A549 (cell line): Measurements from ENCODE around the gene ZBTB47. TPM values are rescaled to one million over a fixed set of nuclear protein-coding genes. Genes with fewer than 3 reads are reported as not detected.

Experiments used
- ATAC-seq, 2 experiments: fragments of 200-7000 bp in 1 of 2; fragments of >200 bp in 1 of 2; cut with Nextera tagmentation in 1 of 2; cut with Tn5 transposase in 1 of 2; 3 replicates each; pipeline versions ENCODE4 v1.8.0 to v1.9.1; 2018 to 2020; ENCODE audit warnings: mild to moderate bottlenecking in 1 of 2, moderate library complexity in 1 of 2
- CTCF ChIA-PET: fragments of 300-600 bp; sonication (Branson Sonifier 250); formaldehyde crosslinking; extraction: SDS; loops from one replicate; lab custom pipeline; 2021; ENCODE audit warnings: antibody characterized with exemption, inconsistent platforms; lab: Yijun Ruan, JAX
- POLR2A ChIA-PET: fragments of 350-600 bp; formaldehyde crosslinking; extraction: SDS; loops from one replicate; lab custom pipeline; 2021; ENCODE audit warnings: antibody characterized with exemption, inconsistent platforms; lab: Yijun Ruan, JAX
- DNase-seq, 2 experiments: peaks; one replicate each; pipeline versions ENCODE4 v3.0.0 to v3.0.0-alpha.2; 2011 to 2016; ENCODE audit warnings: low read depth in 1 of 2, low spot score in 1 of 2
- FAIRE-seq: peaks from 2 replicates; lab custom pipeline; 2011; peaks lifted over from hg19 to GRCh38; lab: Jason Lieb, UNC
- H3K27ac ChIP-seq, 2 experiments: fragments of >200 bp; sonication (Bioruptor Twin); formaldehyde crosslinking; 3 replicates each; pipeline ENCODE4 v1.5.1; 2016 to 2017
- H3K4me1 ChIP-seq: fragments of >200 bp; sonication (Bioruptor Twin); formaldehyde crosslinking; 3 replicates; pipeline ENCODE4 v1.6.1; 2016
- H3K4me2 ChIP-seq: fragments of >200 bp; sonication (Bioruptor Twin); formaldehyde crosslinking; 3 replicates; pipeline ENCODE4 v1.6.1; 2016
- H3K4me3 ChIP-seq: fragments of >200 bp; sonication (Bioruptor Twin); formaldehyde crosslinking; 3 replicates; pipeline ENCODE4 v1.5.1; 2016
- H3K9me3 ChIP-seq: fragments of >200 bp; sonication (Bioruptor Twin); formaldehyde crosslinking; 3 replicates; pipeline ENCODE4 v1.6.1; 2016
- BHLHE40 ChIP-seq: IDR thresholded peaks from 2 replicates; pipeline ENCODE4 v1.6.1; 2012; ENCODE audit warnings: low read depth, low read length, inconsistent platforms
- CBX8 ChIP-seq: fragments of 200-600 bp; sonication (generic); IDR thresholded peaks from 2 replicates; pipeline ENCODE4 v1.6.1; 2016
- CHD2 ChIP-seq: fragments of 150-350 bp; IDR thresholded peaks from 2 replicates; pipeline ENCODE4 v1.6.1; 2014; ENCODE audit warnings: low read length; ENCODE audit not compliant: partially characterized antibody
- CHD4 ChIP-seq: fragments of 200-600 bp; sonication (generic); IDR thresholded peaks from 2 replicates; pipeline ENCODE4 v1.6.1; 2016; ENCODE audit warnings: antibody characterized with exemption, mild to moderate bottlenecking, borderline replicate concordance
- EP300 ChIP-seq, 2 experiments: fragments of >200 bp; sonication (Bioruptor Twin); formaldehyde crosslinking; IDR thresholded peaks; 2 replicates in 1 of 2; 3 replicates in 1 of 2; pipeline ENCODE4 v1.6.1; 2016 to 2017
- ESRRA ChIP-seq: fragments of 150-350 bp; IDR thresholded peaks from 2 replicates; pipeline ENCODE4 v1.6.1; 2014; ENCODE audit warnings: mild to moderate bottlenecking, low read length, borderline replicate concordance
- FOXS1 ChIP-seq: fragments of 250-450 bp; sonication (Bioruptor Pico); IDR thresholded peaks from 2 replicates; pipeline ENCODE4 v1.5.0; 2020; ENCODE audit warnings: mild to moderate bottlenecking, moderate library complexity
- HOXB13 ChIP-seq: fragments of 250-450 bp; sonication (Bioruptor Pico); IDR thresholded peaks from 2 replicates; pipeline ENCODE4 v1.5.0; 2020; ENCODE audit warnings: low read depth, mild to moderate bottlenecking, moderate library complexity
- HOXB5 ChIP-seq: fragments of 250-450 bp; sonication (Bioruptor Pico); IDR thresholded peaks from 2 replicates; pipeline ENCODE4 v1.5.0; 2020; ENCODE audit warnings: mild to moderate bottlenecking, moderate library complexity
- KDM1A ChIP-seq: fragments of 200-600 bp; sonication (generic); IDR thresholded peaks from 2 replicates; pipeline ENCODE4 v1.6.1; 2016; ENCODE audit warnings: low read depth, mild to moderate bottlenecking
- NFE2L2 ChIP-seq: fragments of 150-350 bp; conservative IDR thresholded peaks from 2 replicates; pipeline ENCODE4 v1.6.1; 2014; ENCODE audit warnings: low read length
- NPAS2 ChIP-seq: fragments of 250-450 bp; sonication (Bioruptor Pico); IDR thresholded peaks from 2 replicates; pipeline ENCODE4 v1.8.0; 2022; ENCODE audit warnings: mild to moderate bottlenecking, moderate library complexity, borderline replicate concordance
- NR3C1 ChIP-seq: fragments of >200 bp; sonication (Bioruptor Twin); formaldehyde crosslinking; IDR thresholded peaks from 3 replicates; pipeline ENCODE4 v1.6.1; 2017
- PHF8 ChIP-seq: fragments of 200-600 bp; sonication (generic); IDR thresholded peaks from 2 replicates; pipeline ENCODE4 v1.6.1; 2016; ENCODE audit warnings: low read depth, mild to moderate bottlenecking, antibody characterized with exemption, moderate library complexity, borderline replicate concordance
- POLR2A ChIP-seq: IDR thresholded peaks from 2 replicates; pipeline ENCODE4 v1.6.1; 2012; ENCODE audit warnings: mild to moderate bottlenecking, low read length
- RARB ChIP-seq: fragments of 250-450 bp; sonication (Bioruptor Pico); IDR thresholded peaks from 2 replicates; pipeline ENCODE4 v1.8.0; 2021; ENCODE audit warnings: mild to moderate bottlenecking, moderate library complexity
- RCOR1 ChIP-seq: fragments of 150-350 bp; IDR thresholded peaks from 2 replicates; pipeline ENCODE4 v1.6.1; 2014; ENCODE audit warnings: antibody characterized with exemption, low read length, low read depth
- SMC3 ChIP-seq: fragments of >200 bp; sonication (Bioruptor Twin); formaldehyde crosslinking; IDR thresholded peaks from 3 replicates; pipeline ENCODE4 v1.6.1; 2018; ENCODE audit warnings: inconsistent platforms
- TP53 ChIP-seq: fragments of 250-450 bp; sonication (Bioruptor Pico); IDR thresholded peaks from 2 replicates; pipeline ENCODE4 v1.5.0; 2021; ENCODE audit warnings: mild to moderate bottlenecking, moderate library complexity
- ZNF302 ChIP-seq: fragments of 250-450 bp; sonication (Bioruptor Pico); IDR thresholded peaks from 2 replicates; pipeline ENCODE4 v1.9.0; 2021; ENCODE audit warnings: inconsistent platforms, mild to moderate bottlenecking, moderate library complexity
- ZSCAN20 ChIP-seq: fragments of 250-450 bp; sonication (Bioruptor Pico); IDR thresholded peaks from 2 replicates; pipeline ENCODE4 v1.8.0; 2022; ENCODE audit warnings: mild to moderate bottlenecking, moderate library complexity
- WGBS: methylation state at CpG from one replicate; pipeline ENCODE4 v1.1.6; 2017; ENCODE audit errors: missing lambda C conversion rate; 5-methylcytosine and 5-hydroxymethylcytosine counted together
- polyA plus RNA-seq, 4 experiments: library from polyadenylated mRNA; depleted of rRNA in 3 of 4; stranded (reverse); fragments of >200 nt; fragmentation: RNase III in 1 of 4; extraction: RNeasy Plus Mini Kit Qiagen cat#74134 plus additional on column Dnase treatment in 1 of 4; gene quantifications; 2 replicates in 3 of 4; 3 replicates in 1 of 4; pipeline ENCODE4 v1.2.3, GENCODE V29; 2011 to 2017

Gene ZBTB47
- polyA plus RNA-seq, 2 of the 4 experiments (the other 2 are of a cell fraction): 2.5 to 6.8 TPM

GRCh38 chr3:42688487-42689420, 35.3 kb downstream of the ZBTB47 start:
- H3K4me2 ChIP-seq: no peak overlapping the region
- ChIA-PET POLR2A (interaction anchor here (0.6 kb wide), 1 partner anchor 98 kb away, joined by 7 read pairs; no protein-coding TSS in a partner anchor), CTCF (no interaction called here)
- FAIRE-seq (no peak), ATAC-seq (no peak), DNase-seq (no peak)
- WGBS: 80% methylated on average over 19 of the region's 22 CpGs
- no peaks in the 10 kb centered on the region for H3K9me3 ChIP-seq
- no peak overlapping the region for H3K4me3 ChIP-seq
- peaks cover 5% of the 10 kb centered on the region; the same call in 1 of the 3 replicates for H3K4me1 ChIP-seq
- no peak for TF ChIP-seq EP300 (IDR thresholded peaks at IDR 0.05)
- TF ChIP-seq, all 56 proteins: peak for 0
- H3K27ac ChIP-seq: no peak overlapping the region

GRCh38 chr3:42689421-42690014, 36.0 kb downstream of the ZBTB47 start:
- no peaks in the 10 kb centered on the region for H3K4me1 ChIP-seq
- FAIRE-seq: no peak
- POLR2A ChIA-PET: no interaction called here

GRCh38 chr3:42690191-42690590, 36.7 kb downstream of the ZBTB47 start:
- no peaks in the 10 kb centered on the region for H3K9me3 ChIP-seq
- 27% methylated on average over 6 of the region's 7 CpGs for WGBS
- TF ChIP-seq HOXB13 (CRISPR knock-in tag): no peak
- no peak for TF ChIP-seq HOXB5
- no peak for TF ChIP-seq SMC3
- no peak for TF ChIP-seq ESRRA
- no peak for TF ChIP-seq POLR2A
- TF ChIP-seq RARB (CRISPR knock-in tag): no peak
- POLR2A ChIA-PET: no interaction called here
- CTCF ChIA-PET: no interaction called here
- no peak for DNase-seq
- no peak for FAIRE-seq
- H3K27ac ChIP-seq: no peak overlapping the region
- no peak overlapping the region for H3K4me3 ChIP-seq
- no peaks in the 10 kb centered on the region for H3K4me1 ChIP-seq
- no peak overlapping the region for H3K4me2 ChIP-seq
- ATAC-seq: no peak

More at GRCh38 chr3:42689421-42690014, 36.0 kb downstream of the ZBTB47 start:
- H3K27ac ChIP-seq: no peak overlapping the region
- no peak overlapping the region for H3K4me2 ChIP-seq
- ATAC-seq: no peak
- WGBS: 59% methylated on average over 9 of the region's 9 CpGs
- TF ChIP-seq ZSCAN20 (CRISPR knock-in tag) (no peak), HOXB5 (no peak), FOXS1 (CRISPR knock-in tag) (no peak), CBX8 (no peak), RCOR1 (no peak), NR3C1 (no peak), CHD4 (no peak), ESRRA (no peak), TP53 (CRISPR knock-in tag) (no peak), RARB (CRISPR knock-in tag) (no peak), CHD2 (no peak), ZNF302 (CRISPR knock-in tag) (no peak), BHLHE40 (no peak), KDM1A (no peak), EP300 (IDR thresholded peaks at IDR 0.05) (no peak), NFE2L2 (no peak), PHF8 (no peak), HOXB13 (CRISPR knock-in tag) (no peak), NPAS2 (CRISPR knock-in tag) (no peak)
- DNase-seq: no peak
- H3K9me3 ChIP-seq: no peaks in the 10 kb centered on the region
- CTCF ChIA-PET: no interaction called here
- H3K4me3 ChIP-seq: no peak overlapping the region
